Measurements from ENCODE around the gene RNF112. TPM values are rescaled to one million over a fixed set of nuclear protein-coding genes. Genes with fewer than 3 reads are reported as not detected.

Gene RNF112
- total and polyA plus RNA-seq, 10 donors, result 1.3 to 7.6 (median 2.5) TPM

DNA sequence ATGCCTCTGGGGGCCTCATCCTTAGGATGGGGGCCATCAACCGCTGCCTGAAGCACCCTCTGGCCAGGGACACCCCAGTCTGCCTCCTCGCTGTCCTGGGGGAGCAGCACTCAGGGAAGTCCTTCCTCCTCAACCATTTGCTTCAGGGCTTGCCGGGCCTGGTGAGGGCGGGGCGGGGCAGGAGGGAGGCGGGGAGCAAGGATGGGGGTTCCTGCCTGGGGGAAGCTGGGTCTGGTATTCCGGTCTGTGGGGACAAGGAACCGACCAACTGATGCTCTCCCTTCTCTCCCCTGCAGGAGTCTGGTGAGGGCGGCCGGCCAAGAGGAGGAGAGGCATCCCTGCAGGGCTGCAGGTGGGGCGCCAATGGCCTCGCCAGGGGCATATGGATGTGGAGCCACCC lies 2.0 kb downstream of the RNF112 start:
- Histone ChIP-seq H3K4me3 (no peak overlapping the region), H3K27ac (no peak overlapping the region), H3K9me3 (no peaks in the 10 kb centered on the region), H3K36me3 (no peaks in the 10 kb centered on the region), H3K4me1 (peaks cover 0 to 18% (median 3%) of the 10 kb centered on the region in 6 donors), H3K27me3 (replicated peaks in 1 of 7) (peaks cover 0 to 27% (median 0%) of the 10 kb centered on the region in 7 donors)
- 88 to 93% (median 90%) methylated on average over 10 to 12 of the region's 12 CpGs for WGBS, 5 donors
- intact Hi-C loops (cut with DNase I; ENCODE audit: low total_unique reads), result no loop called here
- DNase-seq, result no peak
- no peak for TF ChIP-seq POLR2AphosphoS5 (IDR thresholded peaks at IDR 0.05)
- no peak for TF ChIP-seq POLR2A (IDR thresholded peaks at IDR 0.05)
- TF ChIP-seq, protein P1, sequence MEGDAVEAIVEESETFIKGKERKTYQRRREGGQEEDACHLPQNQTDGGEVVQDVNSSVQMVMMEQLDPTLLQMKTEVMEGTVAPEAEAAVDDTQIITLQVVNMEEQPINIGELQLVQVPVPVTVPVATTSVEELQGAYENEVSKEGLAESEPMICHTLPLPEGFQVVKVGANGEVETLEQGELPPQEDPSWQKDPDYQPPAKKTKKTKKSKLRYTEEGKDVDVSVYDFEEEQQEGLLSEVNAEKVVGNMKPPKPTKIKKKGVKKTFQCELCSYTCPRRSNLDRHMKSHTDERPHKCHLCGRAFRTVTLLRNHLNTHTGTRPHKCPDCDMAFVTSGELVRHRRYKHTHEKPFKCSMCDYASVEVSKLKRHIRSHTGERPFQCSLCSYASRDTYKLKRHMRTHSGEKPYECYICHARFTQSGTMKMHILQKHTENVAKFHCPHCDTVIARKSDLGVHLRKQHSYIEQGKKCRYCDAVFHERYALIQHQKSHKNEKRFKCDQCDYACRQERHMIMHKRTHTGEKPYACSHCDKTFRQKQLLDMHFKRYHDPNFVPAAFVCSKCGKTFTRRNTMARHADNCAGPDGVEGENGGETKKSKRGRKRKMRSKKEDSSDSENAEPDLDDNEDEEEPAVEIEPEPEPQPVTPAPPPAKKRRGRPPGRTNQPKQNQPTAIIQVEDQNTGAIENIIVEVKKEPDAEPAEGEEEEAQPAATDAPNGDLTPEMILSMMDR (IDR thresholded peaks at IDR 0.05 in 8 of 11, conservative IDR thresholded peaks at IDR 0.05 in 3 of 11), result no peak

DNA sequence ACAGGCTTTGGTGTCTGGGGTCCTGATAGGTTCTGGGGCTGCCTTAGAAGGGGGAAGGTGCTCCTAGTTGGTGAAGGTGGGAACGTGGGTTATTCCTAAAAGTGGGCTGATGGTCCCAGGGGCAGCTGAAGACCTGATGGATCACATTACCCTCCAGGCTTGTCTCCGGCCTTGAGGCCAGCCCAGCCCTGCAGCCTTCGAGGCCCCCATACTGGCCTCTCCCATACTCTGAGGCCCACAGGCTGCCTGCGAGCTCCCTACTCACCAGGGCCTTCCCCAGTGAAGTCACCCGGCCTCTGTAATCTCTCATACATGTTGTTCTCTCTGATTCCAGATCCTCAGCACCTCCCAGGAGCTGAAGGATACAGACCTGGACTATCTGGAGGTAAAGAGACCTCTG lies 2.7 kb downstream of the RNF112 start:
- Histone ChIP-seq H3K4me1 (peaks cover 0 to 18% (median 3%) of the 10 kb centered on the region in 6 donors), H3K4me3 (no peak overlapping the region), H3K36me3 (no peaks in the 10 kb centered on the region), H3K27ac (no peak overlapping the region), H3K9me3 (no peaks in the 10 kb centered on the region), H3K27me3 (replicated peaks in 1 of 7) (peaks cover 0 to 27% (median 0%) of the 10 kb centered on the region in 7 donors)
- TF ChIP-seq POLR2A (IDR thresholded peaks at IDR 0.05), result no peak
- no peak for TF ChIP-seq POLR2AphosphoS5 (IDR thresholded peaks at IDR 0.05)
- TF ChIP-seq, protein P1 (IDR thresholded peaks at IDR 0.05 in 8 of 11, conservative IDR thresholded peaks at IDR 0.05 in 3 of 11), result no peak
- intact Hi-C loops (cut with DNase I; ENCODE audit: low total_unique reads), result no loop called here
- DNase-seq, result no peak
- 77 to 92% (median 89%) methylated on average over 5 of the region's 5 CpGs for WGBS, 5 donors

DNA sequence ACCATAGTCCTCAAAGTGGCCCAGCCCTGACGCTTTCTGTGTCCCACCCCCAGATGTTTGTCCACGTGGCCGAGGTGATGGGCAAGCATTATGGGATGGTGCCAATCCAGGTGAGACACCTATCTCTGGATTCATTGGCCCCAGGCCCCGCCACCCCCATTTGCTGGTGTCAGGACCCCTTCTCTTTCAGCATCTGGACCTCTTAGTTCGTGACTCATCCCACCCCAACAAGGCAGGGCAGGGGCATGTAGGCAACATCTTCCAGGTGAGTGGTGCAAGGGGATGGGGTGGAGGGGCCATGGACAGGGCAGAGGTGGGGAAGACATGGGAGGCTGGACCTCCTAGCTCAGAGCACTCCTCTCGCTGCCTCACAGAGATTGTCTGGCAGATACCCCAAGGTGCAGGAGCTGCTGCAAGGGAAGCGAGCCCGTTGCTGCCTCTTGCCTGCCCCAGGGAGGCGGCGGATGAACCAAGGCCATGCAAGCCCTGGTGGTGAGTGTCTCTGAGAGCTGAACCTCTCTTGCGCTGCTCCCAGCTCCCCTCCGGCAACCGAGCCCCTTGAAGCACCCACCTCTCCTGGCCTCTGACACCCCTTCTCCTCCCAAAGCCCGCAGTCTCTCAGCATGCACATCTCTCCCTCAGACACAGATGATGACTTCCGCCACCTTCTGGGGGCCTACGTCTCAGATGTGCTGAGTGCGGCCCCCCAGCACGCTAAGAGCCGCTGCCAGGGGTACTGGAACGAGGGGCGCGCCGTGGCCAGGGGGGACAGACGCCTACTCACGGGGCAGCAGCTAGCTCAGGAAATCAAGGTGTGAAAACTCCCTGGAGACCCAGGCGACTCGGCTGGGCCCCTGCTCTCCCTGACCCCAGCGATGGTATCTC lies 3.6 kb downstream of the RNF112 start:
- no peak for DNase-seq
- Histone ChIP-seq H3K36me3 (no peaks in the 10 kb centered on the region), H3K4me3 (no peak overlapping the region), H3K27me3 (replicated peaks in 1 of 7) (peaks cover 0 to 27% (median 0%) of the 10 kb centered on the region in 7 donors), H3K4me1 (peaks cover 0 to 18% (median 3%) of the 10 kb centered on the region in 6 donors), H3K9me3 (no peaks in the 10 kb centered on the region), H3K27ac (no peak overlapping the region)
- 86 to 95% (median 90%) methylated on average over 23 to 28 of the region's 28 CpGs for WGBS, 5 donors
- TF ChIP-seq POLR2AphosphoS5 (IDR thresholded peaks at IDR 0.05) (no peak), POLR2A (IDR thresholded peaks at IDR 0.05) (no peak)
- TF ChIP-seq, protein P1 (IDR thresholded peaks at IDR 0.05 in 8 of 11, conservative IDR thresholded peaks at IDR 0.05 in 3 of 11), result no peak
- intact Hi-C loops (cut with DNase I; ENCODE audit: low total_unique reads), result no loop called here

DNA sequence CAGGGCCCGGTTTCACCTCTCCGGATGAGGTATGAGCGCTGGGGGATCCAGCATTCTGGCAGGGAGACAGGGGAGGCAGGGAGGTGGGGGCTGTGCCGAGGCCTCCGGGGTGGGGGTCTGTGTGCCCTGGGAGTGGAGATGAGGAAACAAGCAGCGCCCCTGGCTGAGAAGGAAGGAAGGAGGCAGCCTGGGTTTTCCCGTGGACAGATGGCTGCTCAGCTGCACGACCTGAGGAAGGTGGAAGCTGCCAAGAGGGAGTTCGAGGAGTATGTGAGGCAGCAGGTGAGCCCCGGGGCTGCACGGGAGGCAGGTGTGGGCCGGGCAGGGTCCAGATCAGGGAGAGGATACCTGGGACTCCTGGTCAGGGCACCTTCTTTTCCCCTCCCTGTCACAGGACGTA lies 4.3 kb downstream of the RNF112 start:
- H3K27ac ChIP-seq, result no peak overlapping the region
- H3K36me3 ChIP-seq, result no peaks in the 10 kb centered on the region
- TF ChIP-seq POLR2AphosphoS5 (IDR thresholded peaks at IDR 0.05) (no peak), POLR2A (IDR thresholded peaks at IDR 0.05) (no peak)
- TF ChIP-seq, protein P1 (IDR thresholded peaks at IDR 0.05 in 8 of 11, conservative IDR thresholded peaks at IDR 0.05 in 3 of 11), result no peak
- no peak overlapping the region for H3K4me3 ChIP-seq
- peaks cover 0 to 18% (median 3%) of the 10 kb centered on the region in 6 donors for H3K4me1 ChIP-seq
- WGBS, 5 donors, result 66 to 76% (median 75%) methylated on average over 13 of the region's 13 CpGs
- no peak for DNase-seq
- intact Hi-C loops (cut with DNase I; ENCODE audit: low total_unique reads), result no loop called here
- no peaks in the 10 kb centered on the region for H3K9me3 ChIP-seq
- H3K27me3 ChIP-seq (replicated peaks in 1 of 7), result peaks cover 0 to 27% (median 0%) of the 10 kb centered on the region in 7 donors
